DMS53 treated with DMSO at 0.1 percent for 48 hours (cell line): ENCODE data around the gene SLC6A2.
"Not testable (repeated sequence)": the region's sequence is repeated elsewhere in the genome, so short reads cannot be mapped to it uniquely, and the experiment has no call there.

Source experiments
- DNase-seq: peaks from one replicate; lab custom pipeline; 2025; ENCODE audit not compliant: unreplicated experiment; lab: John Stamatoyannopoulos, UW

SLC6A2 gene

DNA sequence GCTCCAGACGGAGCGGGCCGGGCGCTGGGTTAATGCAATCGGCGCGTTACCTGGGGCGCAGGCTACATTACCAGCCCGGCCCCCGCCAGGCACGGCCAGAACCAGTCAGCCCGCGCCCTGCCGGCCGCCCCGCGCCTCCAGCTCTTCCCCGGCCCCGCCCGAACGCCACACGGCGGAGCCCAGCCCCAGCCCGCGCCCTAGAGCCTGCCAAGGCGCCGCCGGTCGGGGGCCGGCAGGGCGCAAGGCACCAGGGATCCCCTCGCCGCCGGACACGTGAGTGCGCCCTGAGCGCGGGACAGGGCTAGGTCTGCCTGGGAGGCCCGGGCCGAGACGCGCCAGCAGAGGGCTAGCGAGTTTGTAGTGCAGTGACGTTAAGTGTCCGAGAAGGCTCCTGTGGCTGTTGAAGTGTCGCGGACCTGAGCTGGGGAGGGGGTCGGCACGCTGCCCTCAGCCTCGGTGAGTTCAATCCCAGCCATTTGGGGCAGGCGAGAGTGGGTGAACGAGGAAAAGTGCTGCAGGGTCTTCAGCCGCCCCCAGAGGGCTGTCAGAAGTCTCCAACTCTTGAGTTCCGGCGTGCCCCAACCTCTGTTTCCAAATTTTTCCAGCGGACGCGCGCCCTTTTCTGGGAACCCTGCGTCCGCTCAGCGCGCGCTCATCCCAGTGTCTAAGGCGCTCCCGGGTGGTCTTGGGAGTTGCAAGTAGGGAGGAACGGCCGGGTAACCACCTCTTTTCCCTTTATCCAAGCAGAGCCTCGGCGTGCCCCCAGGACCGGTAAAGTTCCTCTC lies at the start of gene SLC6A2:
TSS of gene SLC6A2 (plus strand) at position 92 of the 785 bp plus-strand sequence. CDS start 707 bp downstream, outside the sequence.
- DNase-seq: no peak

DNA sequence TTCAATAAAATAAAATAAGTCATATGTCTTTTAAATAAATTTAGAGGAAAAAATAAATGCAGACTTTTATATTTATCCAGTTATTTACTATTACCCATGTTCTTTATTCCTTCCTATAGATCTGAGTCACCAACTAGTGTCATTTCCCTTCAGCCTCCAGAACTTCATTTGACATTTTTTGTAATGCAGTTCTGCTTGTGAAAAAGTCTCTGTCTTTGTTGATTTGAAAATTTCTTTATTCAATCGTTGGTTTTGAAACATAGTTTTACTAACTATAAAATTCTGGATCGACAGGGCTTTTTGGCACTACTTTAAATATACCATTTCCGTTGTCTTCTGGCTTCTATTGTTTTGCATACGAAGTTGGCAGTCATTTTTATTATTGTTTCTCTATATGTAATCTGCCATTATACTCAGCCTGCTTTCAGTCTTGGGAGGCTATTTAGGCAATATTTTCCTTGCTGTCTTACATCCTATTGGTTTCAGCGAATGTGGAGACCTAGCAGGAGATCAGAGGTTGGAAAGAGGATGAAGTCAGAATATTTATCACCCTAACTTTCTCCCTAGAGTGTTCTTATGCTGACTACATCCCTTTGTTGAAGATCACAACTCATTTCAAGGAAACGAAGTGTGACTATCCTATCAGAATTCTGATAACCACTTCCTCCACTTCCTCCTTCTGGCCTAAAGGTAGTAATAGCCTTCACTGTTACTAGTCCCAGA lies 42.0 kb upstream of the SLC6A2 start:
- no peak for DNase-seq

DNA sequence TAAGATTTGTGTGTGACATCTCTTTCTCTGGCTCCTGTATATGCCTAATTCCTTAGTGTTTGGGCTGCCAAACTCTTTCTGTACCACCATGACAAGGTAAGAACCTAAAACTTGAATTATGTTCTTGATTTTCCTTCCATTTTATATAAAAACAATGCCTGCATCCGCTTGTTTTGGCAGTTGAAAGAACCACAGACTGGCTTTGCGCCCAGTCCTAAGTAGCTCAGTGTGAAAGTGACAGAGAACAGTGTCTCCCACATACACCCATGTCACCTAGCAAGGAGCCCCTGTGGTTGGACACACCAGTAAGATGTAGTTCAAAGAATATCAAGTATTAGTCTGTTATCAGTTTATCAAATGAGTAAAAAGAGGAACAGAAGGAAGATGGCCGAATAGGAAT lies 40.7 kb upstream of the SLC6A2 start:
- DNase-seq: no peak

DNA sequence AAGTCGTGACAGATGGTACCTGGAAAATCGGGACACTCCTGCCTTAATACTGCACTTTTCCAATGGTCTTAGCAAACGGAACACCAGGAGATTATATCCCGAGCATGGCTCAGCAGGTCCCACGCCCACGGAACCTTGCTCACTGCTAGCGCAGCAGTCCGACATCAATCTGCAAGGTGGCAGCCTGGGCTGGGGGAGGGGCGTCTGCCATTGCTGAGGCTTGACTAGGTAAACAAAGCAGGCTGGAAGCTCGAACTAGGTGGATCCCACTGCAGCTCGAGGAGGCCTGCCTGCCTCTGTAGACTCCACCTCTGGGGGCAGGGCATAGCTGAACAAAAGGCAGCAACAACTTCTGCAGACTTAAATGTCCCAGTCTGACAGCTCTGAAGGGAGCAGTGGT lies 40.1 kb upstream of the SLC6A2 start:
- not testable (repeated sequence) for DNase-seq

DNA sequence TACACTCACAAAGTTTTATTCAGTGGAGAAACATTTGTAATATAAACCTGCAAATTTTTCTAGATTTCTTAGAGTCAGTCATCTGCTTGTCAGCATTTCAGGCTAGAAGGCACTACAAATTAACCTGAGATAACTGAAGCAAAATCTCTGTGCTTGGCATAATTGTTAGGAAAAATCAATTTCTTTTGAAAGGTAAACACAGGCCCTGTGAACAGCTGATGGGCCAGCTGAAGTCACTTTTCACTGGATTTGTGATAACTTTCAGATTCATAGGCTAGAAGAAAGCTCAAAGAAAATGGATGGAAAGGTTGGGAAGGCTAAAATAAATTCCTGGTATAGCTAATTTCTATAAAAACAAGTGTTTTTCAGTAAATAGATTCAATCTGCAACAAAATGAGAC lies 34.0 kb upstream of the SLC6A2 start:
- DNase-seq: no peak

DNA sequence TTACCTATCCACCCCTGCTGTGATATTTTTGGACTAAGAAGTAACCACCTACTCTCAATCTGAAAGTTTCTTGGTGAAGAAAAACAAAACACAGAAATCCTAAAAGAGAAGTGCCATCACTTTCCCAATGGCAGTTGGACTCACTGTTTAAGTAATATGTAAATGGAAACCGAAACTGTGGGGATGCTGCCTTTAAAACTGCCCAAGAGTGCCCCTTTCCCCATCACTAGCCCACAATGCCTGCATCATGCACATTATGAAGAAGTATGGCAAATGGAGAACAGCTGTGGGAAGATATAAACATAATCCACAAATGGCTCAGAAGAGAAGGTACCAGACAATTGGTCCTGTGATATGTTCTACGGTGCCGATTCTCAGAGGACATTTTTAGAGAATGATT lies 33.5 kb upstream of the SLC6A2 start:
- no peak for DNase-seq

DNA sequence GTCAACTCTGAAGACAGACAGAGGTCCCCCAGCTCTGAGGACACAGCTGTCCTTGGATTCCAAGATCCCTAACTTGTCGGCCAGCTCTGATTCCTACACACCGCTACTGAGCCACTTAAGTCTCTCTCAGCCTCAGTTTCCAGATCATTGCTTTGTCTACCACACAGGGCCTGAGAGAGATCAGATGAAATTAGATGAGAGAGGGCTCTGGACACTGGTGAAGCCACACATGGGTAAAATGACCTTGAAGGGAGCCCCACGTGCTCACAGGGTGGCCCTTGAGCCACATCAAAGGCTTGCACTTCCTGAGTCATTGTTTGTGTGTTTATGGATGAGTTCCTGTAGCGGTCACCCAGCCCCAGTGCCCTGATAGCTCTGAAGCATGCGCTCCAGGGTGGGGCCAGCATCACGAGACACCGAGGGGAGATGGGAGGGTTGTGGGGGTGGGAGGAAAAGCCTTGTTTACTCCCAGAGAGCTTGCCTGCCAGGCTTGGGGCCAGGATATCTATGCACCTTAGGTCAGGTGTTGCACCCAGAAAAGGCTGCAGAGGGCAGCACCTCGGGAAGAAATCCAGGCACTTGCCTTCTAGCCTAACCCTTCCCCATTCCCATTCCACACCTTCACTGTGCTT lies 32.7 kb upstream of the SLC6A2 start:
- DNase-seq: peak; percentile 12

DNA sequence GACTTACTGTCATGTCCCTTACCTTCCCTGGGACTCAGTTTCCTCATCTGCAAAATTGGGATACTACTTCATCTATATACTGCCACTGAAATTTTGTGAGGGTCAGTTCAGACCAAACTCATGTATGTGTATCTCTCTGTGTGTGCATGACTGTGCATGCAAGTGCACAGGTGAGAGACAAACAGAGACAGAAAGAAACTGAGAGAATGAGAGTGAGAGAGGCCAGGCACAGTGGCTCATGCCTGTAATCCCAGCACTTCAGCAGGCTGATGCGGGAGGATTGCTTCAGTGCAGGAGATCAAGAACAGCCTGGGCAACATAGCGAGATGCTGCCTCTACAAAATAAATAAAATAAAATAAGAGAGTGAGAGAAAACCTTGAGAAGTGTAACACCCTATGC lies 32.1 kb upstream of the SLC6A2 start:
- DNase-seq: no peak

DNA sequence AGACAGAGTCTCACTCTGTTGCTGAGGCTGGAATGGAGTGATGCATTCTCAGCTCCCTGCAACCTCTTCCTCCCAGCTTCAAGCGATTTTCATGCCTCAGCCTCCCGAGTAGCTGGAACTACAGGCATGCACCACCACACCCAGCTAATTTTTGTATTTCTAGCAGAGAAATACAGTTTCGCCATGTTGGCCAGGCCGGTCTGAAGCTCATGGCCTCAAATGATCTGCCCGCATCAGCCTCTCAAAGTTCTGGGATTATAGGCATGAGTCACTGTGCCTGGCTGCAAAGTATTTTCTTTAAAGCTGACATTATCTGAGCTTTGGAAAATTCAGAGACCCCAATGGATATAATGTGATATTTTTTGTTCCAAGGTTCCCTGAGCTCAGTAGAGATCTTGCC lies 31.1 kb upstream of the SLC6A2 start:
- DNase-seq: no peak

DNA sequence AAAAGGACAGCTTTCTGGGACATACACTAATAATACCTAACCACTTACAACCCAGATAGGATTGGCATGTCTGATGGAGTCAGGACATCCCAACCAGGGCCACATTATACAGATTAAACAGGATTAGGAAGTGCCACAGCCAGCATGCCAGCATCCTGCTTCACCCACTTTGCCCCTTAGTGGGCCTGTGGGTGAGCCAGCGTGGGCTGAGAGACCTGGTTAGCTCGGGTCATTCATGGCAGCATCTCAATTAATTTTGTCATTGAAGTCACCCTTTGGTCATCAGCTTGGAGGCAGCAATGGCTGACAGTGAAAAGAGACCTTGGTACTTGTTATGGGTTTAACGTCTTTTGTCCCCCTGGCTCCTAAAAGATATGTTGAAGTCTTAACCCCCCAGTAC lies 29.9 kb upstream of the SLC6A2 start:
- DNase-seq: no peak

DNA sequence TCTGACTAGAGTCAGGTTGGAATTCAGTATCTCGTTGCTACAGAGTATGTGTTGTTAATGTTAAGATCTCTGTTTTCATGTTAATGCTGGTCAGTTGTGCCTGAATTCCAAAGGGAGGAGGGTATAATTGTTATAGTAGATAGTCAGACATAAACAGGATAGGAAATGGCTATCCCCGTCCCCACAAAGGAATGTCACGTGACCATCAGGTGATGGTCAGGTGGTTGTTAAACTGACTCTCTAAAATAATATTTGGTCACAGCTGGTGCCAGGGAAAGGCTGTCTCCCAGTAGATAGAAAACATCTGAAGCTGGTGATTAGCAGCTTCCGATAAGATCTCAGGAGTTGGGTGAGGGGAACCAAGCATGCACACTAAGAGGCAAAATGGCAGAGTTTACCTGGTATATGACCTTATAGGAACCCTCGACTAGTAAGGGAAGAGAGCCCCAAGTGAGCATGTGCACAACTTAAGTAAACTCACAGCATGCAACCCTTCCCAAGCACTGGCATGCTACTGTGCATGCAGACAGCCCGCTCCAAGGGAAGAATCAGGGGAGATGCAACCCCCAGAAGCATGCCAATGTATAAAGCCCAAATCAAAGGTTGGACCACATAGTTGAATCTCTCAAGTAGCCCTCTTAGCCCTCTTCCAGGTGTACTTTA lies 27.4 kb upstream of the SLC6A2 start:
- DNase-seq: no peak

DNA sequence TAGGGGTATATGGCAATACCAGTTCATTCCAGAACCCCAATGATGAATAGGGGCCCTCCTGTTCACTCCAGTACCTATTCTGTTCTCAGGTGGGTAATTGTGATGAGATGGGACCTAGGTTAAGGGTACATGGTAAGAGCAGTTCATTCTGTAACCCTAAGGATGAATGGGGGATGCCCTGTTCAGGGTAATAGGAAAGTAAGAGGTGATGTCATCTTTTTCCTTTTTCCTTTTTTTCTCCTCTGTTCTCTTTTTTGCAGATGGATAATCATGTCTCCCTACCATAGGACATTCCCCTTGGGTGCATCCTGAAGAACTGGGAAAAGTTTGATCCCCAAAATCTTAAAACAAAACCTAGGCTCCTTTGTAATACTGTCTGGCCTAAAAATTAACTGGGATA lies 25.0 kb upstream of the SLC6A2 start:
- no peak for DNase-seq

DNA sequence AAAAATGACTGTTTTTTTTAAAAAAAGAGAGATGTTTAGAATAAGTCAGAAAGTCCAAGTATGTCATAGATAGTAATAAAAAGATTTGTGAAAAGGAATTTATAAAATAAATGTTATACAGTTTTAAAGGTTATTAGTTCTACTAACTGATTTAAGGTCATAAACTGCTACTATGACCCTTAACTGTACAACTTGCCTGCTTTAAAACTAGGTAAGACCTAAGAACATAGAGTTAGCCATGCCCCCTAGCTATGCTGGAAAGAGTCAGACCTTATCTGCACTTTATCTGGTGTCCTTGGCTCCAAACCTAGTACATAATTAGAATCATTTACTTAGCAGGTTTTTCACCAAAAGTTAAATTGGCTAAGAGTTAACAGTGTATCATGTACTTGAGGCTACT lies 23.5 kb upstream of the SLC6A2 start:
- no peak for DNase-seq

DNA sequence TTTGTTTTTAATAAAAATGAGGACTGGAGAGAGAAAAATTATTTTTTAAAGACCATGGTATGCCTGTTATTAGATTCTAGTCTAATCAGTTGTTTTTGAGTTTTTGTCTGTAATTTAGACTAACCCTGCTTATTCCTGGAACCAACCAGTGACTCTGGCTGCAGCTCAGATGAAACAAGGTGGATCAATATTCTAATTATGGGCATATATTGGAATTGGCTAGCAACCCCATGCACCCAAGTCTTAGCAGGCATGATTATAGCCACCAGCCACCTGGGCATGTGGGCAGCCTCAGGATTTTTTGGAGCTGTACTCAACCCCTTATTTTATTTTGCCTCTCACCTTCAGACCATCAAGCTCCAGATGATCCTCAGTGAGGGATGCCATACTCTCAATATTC lies 21.6 kb upstream of the SLC6A2 start:
- DNase-seq: no peak

DNA sequence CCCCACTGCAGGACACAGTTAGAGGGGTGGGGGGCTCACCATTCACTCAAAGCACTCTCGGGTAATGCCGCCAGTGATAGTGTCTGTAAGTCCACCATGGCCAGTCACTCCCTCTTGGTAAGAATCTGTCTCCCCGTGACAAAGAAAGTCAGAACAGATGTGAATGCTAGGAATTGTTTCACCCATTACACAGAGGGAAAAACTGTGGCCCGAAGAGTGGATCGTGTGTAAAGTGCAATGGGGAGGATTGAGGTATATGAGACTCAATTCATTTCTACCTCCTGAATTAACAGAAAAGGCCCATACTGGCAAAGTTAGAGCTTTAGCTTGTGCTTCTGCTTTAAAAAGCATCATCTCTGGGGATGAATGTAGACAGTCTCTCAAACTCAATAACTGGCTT lies 17.5 kb upstream of the SLC6A2 start:
- no peak for DNase-seq

DNA sequence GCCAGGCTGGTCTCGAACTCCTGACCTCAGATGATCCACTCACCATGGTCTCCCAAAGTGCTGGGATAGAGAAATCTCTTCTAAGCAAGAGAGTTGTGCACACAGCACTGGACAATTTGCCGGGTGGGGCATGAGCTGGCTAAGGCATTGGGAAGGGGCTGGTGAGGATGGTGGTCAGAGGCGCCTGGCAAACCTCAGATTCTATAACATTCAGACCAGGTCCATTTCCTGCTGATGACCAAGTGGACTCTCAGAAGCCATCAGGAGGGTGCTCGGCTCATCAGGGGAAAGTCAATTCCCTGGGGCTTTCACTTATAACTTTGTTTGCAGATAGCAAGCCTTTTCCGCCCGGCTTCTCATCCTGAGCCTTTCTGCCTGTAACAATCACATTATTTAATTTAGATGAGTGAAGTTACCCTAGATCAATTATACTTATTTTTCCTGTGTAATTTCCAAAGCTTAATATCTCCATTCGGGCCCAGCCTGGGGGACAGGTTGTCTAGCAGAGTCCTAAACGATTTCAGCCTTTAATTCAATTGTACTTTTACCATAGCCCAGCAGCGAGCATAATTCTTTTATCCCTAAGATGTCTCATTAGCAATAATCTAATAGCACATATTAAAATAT lies 15.0 kb upstream of the SLC6A2 start:
- DNase-seq: no peak

DNA sequence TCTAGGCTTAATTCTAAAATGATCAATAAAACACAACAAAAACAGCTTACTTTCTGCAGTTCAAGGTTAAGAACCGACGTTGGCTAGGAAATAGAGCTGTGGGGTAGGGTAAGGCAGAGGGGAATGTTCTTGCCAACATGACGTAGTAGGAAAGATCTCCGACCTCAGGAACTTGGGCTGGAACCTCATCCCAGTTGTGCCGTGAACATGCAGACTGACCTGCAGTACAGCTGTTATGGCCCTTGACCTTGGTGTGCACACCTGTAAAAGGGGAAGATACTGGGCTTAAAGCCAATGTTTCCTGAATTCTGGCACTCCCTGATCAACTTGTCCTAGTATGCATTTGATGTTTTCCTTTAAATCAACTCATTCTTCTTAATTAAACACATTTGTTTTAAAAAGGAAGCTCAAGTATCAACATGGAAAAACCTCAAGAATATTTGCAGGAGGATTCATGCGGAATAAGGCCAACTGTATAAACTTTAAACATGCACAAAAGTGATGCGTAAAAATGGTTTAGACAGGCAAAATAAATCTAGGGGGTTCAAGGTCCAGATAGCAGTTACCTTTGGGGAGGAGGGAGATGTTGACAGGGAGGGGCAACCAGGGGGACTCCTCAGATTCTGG lies 14.2 kb upstream of the SLC6A2 start:
- DNase-seq: no peak

DNA sequence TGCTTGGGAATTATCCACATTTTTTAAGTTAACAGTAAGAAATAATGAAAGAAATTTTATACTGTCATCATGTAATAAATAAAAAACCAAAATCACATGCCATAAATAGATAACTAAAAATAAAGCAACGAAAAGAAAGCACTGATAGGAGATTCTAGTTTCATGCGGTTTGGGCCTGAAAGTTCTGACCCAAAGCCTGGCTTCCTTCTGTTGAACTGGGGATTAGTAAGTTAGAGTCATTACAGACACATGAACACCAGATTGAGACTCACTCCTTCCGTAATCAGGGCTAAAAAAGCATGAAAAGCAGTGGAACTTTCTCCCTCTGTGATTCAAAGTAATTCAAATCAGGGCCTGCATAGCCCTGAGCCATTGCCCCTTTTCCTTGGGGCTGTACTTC lies 13.2 kb upstream of the SLC6A2 start:
- no peak for DNase-seq

DNA sequence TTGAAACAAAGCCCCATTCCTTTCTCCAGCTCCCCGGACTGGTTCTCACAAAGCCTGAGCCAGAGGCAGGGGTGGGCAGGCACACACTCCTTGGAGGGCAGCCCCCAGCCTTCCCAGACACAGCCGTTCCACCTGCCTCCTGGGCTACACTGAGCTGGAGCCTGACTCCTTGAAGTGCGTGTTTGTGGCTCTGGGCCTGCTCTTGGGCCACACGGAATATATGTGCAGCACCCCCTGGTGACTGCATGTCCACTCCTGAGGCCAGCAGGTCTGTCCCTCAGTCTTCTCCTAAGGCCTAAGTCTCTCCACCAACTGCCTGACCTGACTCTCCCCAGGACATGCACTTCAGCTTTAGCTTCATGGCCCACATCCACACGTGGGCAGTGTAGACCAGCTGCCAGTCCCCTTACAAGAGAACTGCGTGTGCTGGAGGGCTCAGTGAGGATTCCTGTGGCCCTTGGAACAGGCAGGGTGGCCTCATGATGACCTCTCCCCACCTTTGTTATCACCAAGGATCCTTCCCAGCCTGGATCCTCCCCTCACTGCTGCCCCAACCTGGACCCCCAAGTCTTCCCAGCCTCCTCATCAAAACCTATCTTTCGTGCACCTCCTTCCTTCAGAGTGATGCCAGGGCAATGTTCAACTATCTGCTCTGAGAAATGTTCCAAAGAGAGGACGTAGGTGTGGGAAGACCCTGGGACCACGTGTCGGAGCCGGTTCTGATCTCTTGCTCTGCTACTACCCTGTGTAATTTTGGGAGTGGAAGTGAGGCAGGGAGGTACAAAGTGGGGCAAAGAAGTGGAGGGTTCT lies 12.4 kb upstream of the SLC6A2 start:
- DNase-seq: no peak

DNA sequence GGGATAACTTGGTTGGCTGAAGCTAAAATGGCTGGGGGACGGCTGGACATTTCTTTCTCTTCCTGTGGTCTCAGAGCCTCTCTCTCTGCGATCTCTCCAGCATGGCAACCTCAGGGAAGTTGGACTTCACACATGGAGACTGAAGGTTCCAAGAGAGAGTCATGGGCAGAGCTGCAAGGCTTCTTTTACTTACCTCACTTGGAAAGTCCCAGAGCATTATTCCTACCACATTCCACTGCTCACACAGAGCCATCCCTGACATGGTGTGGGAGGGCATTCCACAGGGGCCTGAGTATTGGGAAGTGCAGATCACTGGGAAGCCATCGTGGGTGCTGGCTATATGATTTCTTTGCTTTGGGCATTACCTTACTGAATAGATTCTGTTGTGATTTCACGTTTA lies 9.8 kb upstream of the SLC6A2 start:
- DNase-seq: no peak
